Spleen (tissue), 11 donors: ENCODE data around the gene RERE. TPM values are rescaled to one million over a fixed set of nuclear protein-coding genes. Genes with fewer than 3 reads are reported as not detected.
"Not testable (repeated sequence)": the region's sequence is repeated elsewhere in the genome, so short reads cannot be mapped to it uniquely, and the experiment has no call there.

ENCODE experiments used
- DNase-seq: peaks from one replicate; pipeline ENCODE4 v3.0.0-alpha.2; 2020
- H3K27ac ChIP-seq, 8 donors: fragments of 200-600 bp; sonication (generic) in 7 of 8; 1 replicate in 4 of 8; 2 replicates in 4 of 8; pipeline versions ENCODE4 v1.5.0 to v1.8.0; 2016 to 2021; ENCODE audit warnings: inconsistent platforms in 4 of 8, mild to moderate bottlenecking in 4 of 8, moderate library complexity in 1 of 8
- H3K27me3 ChIP-seq, 7 donors: fragments of 200-600 bp; sonication (generic) in 6 of 7; replicated peaks in 1 of 7; 1 replicate in 4 of 7; 2 replicates in 3 of 7; pipeline versions ENCODE4 v1.5.0 to v1.8.0; 2016 to 2021; ENCODE audit warnings: inconsistent platforms in 3 of 7, mild to moderate bottlenecking in 1 of 7
- H3K36me3 ChIP-seq, 6 donors: fragments of 200-600 bp; sonication (generic) in 5 of 6; 1 replicate in 4 of 6; 2 replicates in 2 of 6; pipeline versions ENCODE4 v1.5.0 to v1.8.0; 2016 to 2021; ENCODE audit warnings: inconsistent platforms in 2 of 6
- H3K4me1 ChIP-seq, 6 donors: fragments of 200-600 bp; sonication (generic) in 5 of 6; 1 replicate in 3 of 6; 2 replicates in 3 of 6; pipeline versions ENCODE4 v1.5.0 to v1.8.0; 2016 to 2021; ENCODE audit warnings: inconsistent platforms in 3 of 6
- H3K4me3 ChIP-seq, 8 donors: fragments of 200-600 bp; sonication (generic) in 7 of 8; 1 replicate in 4 of 8; 2 replicates in 4 of 8; pipeline versions ENCODE4 v1.5.0 to v1.8.0; 2016 to 2021; ENCODE audit warnings: inconsistent platforms in 4 of 8, mild to moderate bottlenecking in 4 of 8, moderate library complexity in 2 of 8
- H3K9me3 ChIP-seq, 8 donors: fragments of 200-600 bp; sonication (generic) in 7 of 8; 1 replicate in 4 of 8; 2 replicates in 4 of 8; pipeline versions ENCODE4 v1.5.0 to v1.8.0; 2016 to 2021; ENCODE audit warnings: inconsistent platforms in 4 of 8
- POLR2A ChIP-seq, 3 donors: fragments of 450-650 bp; IDR thresholded peaks; one replicate each; pipeline ENCODE4 v1.5.1; 2017; ENCODE audit warnings: antibody characterized with exemption in 3 of 3, mild to moderate bottlenecking in 1 of 3
- POLR2AphosphoS5 ChIP-seq, 3 donors: sonication (generic); formaldehyde crosslinking; IDR thresholded peaks; one replicate each; pipeline ENCODE4 v1.5.1; 2017; ENCODE audit warnings: antibody characterized with exemption in 3 of 3
- WGBS, 5 donors: extraction: QIAGEN DNeasy Blood & Tissue Kit in 3 of 5; methylation state at CpG; one replicate each; pipeline versions ENCODE4 v1.1.5 to v1.1.7; 2013 to 2018; 5-methylcytosine and 5-hydroxymethylcytosine counted together
- intact Hi-C: fragments of 100-400 bp; cut with DNase I; formaldehyde crosslinking; loops from one replicate; pipeline ENCODE4 v1.15.0; 2023; ENCODE audit warnings: low total_unique reads
- polyA plus RNA-seq, 3 donors: library from polyadenylated mRNA; stranded (reverse); fragments of 200-250 nt; gene quantifications; one replicate each; pipeline ENCODE4 v1.2.1, GENCODE V29; 2013
- total RNA-seq, 7 donors: library from RNA; depleted of rRNA in 3 of 7; stranded (reverse); fragments of >200 nt in 3 of 7; fragmentation: NEBNext Ultra II Directional in 4 of 7; extraction: Animal tissue kit (Norgen Biotek cat#: 25700) in 4 of 7; gene quantifications; one replicate each; pipeline versions ENCODE4 v1.1.0 to v1.2.1, GENCODE V29; 2016 to 2021
- TF ChIP-seq, protein P1 (sequence below), 11 experiments: fragments of 200-600 bp in 7 of 11; fragments of 450-650 bp in 4 of 11; sonication (generic) in 4 of 11; IDR thresholded peaks in 8 of 11; conservative IDR thresholded peaks in 3 of 11; 1 replicate in 7 of 11; 2 replicates in 4 of 11; pipeline versions ENCODE4 v1.4.0 to v1.8.0; 2016 to 2021; ENCODE audit warnings: antibody characterized with exemption in 11 of 11, inconsistent platforms in 4 of 11, mild to moderate bottlenecking in 1 of 11
- donor health status: healthy with polysubstance abuse.
- donor health status: DM: no; HTN: no; CAD: no; lungs with moderate emphysema.
- donor health status: DM: no; HTN: no; CAD: no.
- donor health status: Bipolar disorder and iron deficiency.
- donor health status: healthy.
- donor health status: DM: no; HTN: no; CAD: no.
- donor health status: DM: yes; HTN: yes; CAD: no.

Gene RERE
- total and polyA plus RNA-seq, 10 donors = 10.3 to 149 (median 117) TPM

DNA sequence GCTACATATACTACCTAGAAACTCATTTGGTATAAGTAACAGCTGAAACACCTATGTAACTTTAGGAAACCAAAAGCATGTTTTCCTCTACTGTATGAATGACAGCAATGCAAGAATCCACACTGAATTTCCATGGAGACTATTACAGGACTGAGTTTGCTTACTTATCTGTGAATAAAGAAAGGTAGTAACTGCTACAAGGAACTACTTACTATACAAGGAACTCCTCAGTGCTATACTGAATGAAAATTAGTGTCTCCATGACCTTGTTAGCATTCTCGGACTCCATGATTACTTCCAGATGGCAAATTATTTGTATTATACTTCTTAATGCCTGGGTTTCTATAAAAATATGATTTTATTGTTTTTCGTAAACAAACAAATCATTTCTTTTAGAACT is 198.0 kb downstream of the RERE start:
- WGBS, 5 donors = 47 to 100% (median 69%) methylated on average over 2 of the region's 2 CpGs
- DNase-seq, H3K4me3 ChIP-seq, H3K9me3 ChIP-seq, H3K36me3 ChIP-seq, intact Hi-C loops, H3K27me3 ChIP-seq, H3K27ac ChIP-seq: not testable (repeated sequence)
- peaks cover 0 to 46% (median 20%) of the 10 kb centered on the region in 6 donors for H3K4me1 ChIP-seq

DNA sequence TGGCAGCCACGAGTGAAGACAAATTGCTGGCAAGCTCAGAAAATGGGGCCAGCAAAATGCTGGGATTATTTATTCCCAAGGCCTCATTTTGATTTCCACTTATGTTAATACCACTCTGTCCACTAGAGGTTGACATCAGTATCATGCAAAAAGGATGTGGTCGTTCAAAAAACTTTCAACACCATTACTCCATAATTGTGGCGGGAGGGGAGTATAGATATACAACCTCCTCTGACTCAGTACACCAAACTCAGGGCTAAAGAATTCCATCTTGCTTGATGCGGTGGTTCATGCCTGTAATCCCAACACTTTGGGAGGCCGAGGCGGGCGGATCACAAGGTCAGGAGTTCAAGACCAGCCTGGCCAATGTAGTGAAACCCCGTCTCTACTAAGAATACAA is 200.6 kb downstream of the RERE start:
- intact Hi-C loops, H3K27me3 ChIP-seq, H3K27ac ChIP-seq, DNase-seq, H3K4me3 ChIP-seq, H3K9me3 ChIP-seq: not testable (repeated sequence)
- WGBS, 5 donors = 71 to 91% (median 88%) methylated on average over 8 of the region's 8 CpGs
- H3K4me1 ChIP-seq = peaks cover 0 to 19% (median 2%) of the 10 kb centered on the region in 6 donors
- H3K36me3 ChIP-seq = peaks cover 0 to 17% (median 1%) of the 10 kb centered on the region in 6 donors

DNA sequence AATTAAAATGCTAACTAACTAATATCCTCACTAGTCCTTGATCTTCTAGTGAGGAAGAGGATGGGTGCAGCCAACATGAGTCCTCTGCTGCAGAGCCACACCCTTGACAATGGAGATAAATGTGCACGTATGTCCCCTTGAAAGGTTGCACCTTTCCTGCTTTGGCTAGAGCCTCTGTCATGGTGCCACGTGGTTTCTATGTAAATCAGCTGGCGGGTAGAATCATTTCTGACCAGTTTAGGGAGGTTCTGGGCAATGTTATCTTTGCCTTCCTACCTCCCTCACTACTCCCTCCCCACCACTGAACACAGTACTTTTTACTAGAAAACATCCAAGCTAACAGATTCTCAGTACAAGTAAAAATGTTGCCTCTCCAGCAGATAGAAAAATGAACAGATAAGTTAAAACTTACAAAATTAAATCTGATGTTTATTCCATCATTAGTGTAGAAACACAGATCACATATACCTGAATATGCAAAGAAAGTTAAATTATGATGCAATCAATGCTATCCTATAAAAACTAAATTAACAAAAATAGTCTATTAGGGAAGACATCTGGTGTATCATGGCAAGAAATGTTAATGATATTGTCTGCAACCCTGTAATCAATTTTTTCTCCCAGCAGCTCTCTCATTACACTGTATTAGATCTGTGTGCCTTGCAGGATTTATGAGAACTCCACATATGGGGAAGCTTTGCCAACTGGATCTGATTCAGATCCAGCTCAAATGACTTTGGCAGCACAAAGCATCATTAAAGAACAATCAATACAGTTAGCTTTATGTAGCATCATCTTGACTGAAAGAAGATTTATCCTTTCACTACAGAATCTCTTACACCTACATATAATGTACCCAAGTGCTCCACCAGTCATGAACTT is 205.6 kb downstream of the RERE start:
- H3K4me1 ChIP-seq, H3K27ac ChIP-seq, intact Hi-C loops, H3K4me3 ChIP-seq, H3K27me3 ChIP-seq, H3K9me3 ChIP-seq, DNase-seq: not testable (repeated sequence)
- peaks cover 0 to 17% (median 1%) of the 10 kb centered on the region in 6 donors for H3K36me3 ChIP-seq
- WGBS, 5 donors = 42 to 74% (median 59%) methylated on average over 3 of the region's 3 CpGs

DNA sequence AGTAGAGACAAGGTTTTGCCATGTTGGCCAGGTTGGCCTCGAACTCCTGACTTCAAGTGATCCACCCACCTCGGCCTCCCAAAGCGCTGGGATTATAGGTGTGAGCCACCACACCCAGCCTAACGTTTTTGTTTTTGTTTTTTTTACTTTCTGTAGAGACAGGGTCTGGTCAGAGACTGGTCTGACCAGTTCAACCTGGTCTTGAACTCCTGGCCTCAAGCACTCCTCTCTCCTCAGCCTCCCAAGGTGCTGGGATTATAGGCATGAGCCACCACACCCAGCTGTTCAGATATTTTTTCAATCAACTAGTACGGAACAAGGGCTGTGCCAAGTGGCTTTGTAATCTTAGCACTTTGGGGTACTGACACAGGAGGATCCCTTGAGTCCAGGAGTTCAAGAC is 209.5 kb downstream of the RERE start:
- no peak for DNase-seq
- no peaks in the 10 kb centered on the region for H3K9me3 ChIP-seq
- intact Hi-C loops = loop anchor here (10.0 kb wide), 1 partner anchor 57 kb away; no protein-coding TSS in a partner anchor
- no peak for TF ChIP-seq POLR2AphosphoS5 (IDR thresholded peaks at IDR 0.05)
- TF ChIP-seq, protein P1, sequence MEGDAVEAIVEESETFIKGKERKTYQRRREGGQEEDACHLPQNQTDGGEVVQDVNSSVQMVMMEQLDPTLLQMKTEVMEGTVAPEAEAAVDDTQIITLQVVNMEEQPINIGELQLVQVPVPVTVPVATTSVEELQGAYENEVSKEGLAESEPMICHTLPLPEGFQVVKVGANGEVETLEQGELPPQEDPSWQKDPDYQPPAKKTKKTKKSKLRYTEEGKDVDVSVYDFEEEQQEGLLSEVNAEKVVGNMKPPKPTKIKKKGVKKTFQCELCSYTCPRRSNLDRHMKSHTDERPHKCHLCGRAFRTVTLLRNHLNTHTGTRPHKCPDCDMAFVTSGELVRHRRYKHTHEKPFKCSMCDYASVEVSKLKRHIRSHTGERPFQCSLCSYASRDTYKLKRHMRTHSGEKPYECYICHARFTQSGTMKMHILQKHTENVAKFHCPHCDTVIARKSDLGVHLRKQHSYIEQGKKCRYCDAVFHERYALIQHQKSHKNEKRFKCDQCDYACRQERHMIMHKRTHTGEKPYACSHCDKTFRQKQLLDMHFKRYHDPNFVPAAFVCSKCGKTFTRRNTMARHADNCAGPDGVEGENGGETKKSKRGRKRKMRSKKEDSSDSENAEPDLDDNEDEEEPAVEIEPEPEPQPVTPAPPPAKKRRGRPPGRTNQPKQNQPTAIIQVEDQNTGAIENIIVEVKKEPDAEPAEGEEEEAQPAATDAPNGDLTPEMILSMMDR (IDR thresholded peaks at IDR 0.05 in 8 of 11, conservative IDR thresholded peaks at IDR 0.05 in 3 of 11) = no peak
- no peak for TF ChIP-seq POLR2A (IDR thresholded peaks at IDR 0.05)
- no peak overlapping the region for H3K27ac ChIP-seq
- WGBS, 5 donors = 90 to 98% (median 92%) methylated on average over 5 of the region's 5 CpGs
- peaks cover 0 to 4% (median under 1%) of the 10 kb centered on the region in 6 donors for H3K36me3 ChIP-seq
- H3K27me3 ChIP-seq = no peaks in the 10 kb centered on the region
- H3K4me1 ChIP-seq = peaks cover 7 to 22% (median 20%) of the 10 kb centered on the region in 6 donors
- no peak overlapping the region for H3K4me3 ChIP-seq

DNA sequence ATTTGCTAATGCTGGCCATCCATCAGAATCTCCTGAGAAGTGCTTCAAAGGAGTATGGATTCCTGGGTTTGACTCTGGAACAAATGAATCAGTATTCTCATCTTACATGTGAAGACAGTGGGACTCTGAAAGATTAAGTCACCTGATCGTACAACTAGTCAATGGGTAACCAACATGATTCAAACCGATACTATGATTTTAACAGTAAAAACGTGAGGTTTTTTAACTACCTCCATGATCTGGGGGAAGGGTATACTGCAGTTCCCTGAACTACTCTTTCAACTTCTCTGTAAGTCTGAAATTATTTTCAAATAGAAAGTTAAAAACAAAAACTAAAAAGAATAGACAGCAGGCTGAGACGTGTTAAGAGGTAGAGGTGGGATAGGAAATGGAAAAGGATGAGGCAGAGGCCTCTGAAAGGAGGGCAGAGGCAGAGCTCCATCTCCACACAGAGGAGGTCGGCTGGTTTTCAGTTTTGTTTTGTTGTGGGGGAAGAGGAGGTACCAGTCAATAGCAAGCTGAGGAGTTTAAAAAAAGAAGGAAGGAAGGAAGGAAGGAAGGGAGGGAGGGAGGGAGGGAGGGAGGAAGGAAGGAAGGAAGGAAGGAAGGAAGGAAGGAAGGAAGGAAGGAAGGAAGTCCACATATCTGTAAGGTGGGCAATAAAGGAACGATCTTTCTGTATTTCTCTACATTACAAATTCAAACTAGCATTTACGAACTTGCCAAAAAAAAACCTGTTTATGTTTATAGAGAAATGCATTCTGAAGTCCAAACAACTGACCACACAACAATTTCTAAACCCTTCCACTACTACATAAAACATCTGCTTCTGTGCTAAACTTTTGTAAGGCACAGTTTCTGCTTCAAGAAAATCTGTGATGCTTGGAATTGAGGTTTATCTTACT is 213.1 kb downstream of the RERE start:
- Histone ChIP-seq H3K36me3 (no peaks in the 10 kb centered on the region), H3K9me3 (no peaks in the 10 kb centered on the region), H3K27ac (peak overlapping the region; percentile 53 to 75 (median 68)), H3K27me3 (no peaks in the 10 kb centered on the region), H3K4me1 (peaks cover 7 to 47% (median 31%) of the 10 kb centered on the region in 6 donors), H3K4me3 (peak overlapping the region in 1 of 8 donors; percentile 13)
- WGBS, 5 donors = 37 to 44% (median 41%) methylated on average over 7 of the region's 7 CpGs
- DNase-seq = no peak
- intact Hi-C loops = loop anchor here (10.0 kb wide), 1 partner anchor 61 kb away; no protein-coding TSS in a partner anchor
- TF ChIP-seq POLR2AphosphoS5 (IDR thresholded peaks at IDR 0.05) = no peak
- no peak for TF ChIP-seq POLR2A (IDR thresholded peaks at IDR 0.05)
- TF ChIP-seq, protein P1 (IDR thresholded peaks at IDR 0.05 in 8 of 11, conservative IDR thresholded peaks at IDR 0.05 in 3 of 11) = no peak
